ENCODE data around the gene CALR3.
"Not testable (repeated sequence)": the region's sequence is repeated elsewhere in the genome, so short reads cannot be mapped to it uniquely, and the experiment has no call there.

CALR3 gene

GRCh38 chr19:16497042-16497441 lies 1.1 kb upstream of the CALR3 start:
- FAIRE-seq (no peak), DNase-seq (ENCODE audit: low spot score) (no peak)

DNA sequence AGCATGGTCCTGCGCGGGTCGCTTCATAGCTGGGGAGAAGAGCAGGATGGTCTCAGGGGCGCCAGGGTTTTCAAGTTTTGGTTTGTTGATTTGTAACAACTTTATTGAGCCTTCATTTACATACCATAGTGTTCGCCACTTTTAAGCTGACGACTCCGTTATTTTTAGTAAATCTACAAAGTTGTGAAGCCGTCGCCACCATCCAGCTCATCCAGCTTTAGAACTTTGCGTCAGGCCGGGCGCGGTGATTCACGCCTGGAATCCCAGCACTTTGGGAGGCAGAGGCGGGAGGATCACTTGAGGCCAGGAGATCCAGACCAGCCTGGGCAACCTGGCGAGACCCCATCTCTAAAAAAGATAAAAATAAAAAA lies 631 bp upstream of the CALR3 start:
- DNase-seq (ENCODE audit: low spot score) = peak; percentile 20
- FAIRE-seq = no peak

- not testable (repeated sequence) for FAIRE-seq; DNase-seq (ENCODE audit: low spot score)
Observed at GRCh38 chr19:16486476-16486875, 9.5 kb downstream of the CALR3 start.

DNA sequence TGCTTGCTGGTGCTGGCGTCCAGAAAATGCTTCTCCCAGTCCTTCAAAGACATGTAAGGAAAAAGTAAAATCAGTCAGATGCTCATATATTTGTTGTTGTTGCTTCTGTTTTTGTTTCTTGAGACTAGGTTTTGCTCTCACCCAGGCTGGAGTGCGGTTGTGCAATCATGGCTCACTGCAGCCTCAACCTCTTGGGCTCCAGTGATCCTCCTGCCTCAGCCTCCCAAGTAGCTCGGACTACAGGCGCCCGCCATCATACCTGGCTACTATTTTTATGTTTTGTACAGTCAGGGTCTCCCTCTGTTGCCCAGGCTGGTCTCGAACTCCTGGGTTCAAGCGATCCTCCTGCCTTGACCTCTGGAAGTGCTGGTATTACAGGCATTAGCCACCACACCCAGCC lies 13.2 kb downstream of the CALR3 start:
- DNase-seq (ENCODE audit: low spot score) = no peak
- FAIRE-seq = no peak

DNA sequence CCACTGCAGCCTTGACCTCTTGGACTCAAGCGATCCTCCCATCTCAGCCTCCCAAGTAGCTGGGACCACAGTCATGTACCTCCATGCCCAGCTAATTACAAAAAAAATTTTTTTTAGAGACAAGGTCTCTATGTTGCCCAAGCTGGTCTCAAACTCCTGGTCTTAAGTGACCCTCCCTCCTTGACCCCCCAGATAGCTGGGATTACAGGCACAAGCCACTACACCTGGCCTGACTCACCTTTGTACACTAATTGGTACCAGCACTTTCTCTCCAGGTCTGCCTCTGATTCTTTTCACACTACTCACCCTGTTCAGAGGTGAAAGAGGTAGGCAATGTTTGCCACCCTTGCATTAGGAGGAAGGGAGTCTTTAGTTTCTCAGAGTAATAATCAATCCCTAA lies 18.7 kb downstream of the CALR3 start:
- DNase-seq (ENCODE audit: low spot score) (no peak), FAIRE-seq (no peak)

DNA sequence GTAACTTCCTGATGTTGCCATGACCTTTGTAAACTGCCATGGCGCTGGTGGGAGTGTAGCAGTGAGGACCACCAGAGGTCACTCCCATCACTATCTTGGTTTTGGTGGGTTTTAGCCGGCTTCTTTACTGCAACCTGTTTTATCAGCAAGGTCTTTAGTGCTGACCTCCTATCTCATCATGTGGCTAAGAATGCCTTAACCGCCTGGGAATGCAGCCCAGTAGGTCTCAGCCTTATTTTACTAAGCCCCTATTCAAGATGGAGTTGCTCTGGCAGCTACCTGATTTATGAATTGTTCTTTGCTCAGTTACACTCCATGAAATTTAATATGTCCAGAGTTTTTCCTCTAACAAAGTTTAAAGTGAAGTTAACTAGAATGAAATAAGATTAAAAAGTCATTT lies 19.6 kb downstream of the CALR3 start:
- no peak for DNase-seq (ENCODE audit: low spot score)
- FAIRE-seq = no peak

GRCh38 chr19:16473875-16474392 lies 22.0 kb downstream of the CALR3 start:
- no peak for DNase-seq (ENCODE audit: low spot score)
- FAIRE-seq = no peak

GRCh38 chr19:16472992-16473391 lies 23.0 kb downstream of the CALR3 start:
- DNase-seq (ENCODE audit: low spot score) (no peak), FAIRE-seq (no peak)

DNA sequence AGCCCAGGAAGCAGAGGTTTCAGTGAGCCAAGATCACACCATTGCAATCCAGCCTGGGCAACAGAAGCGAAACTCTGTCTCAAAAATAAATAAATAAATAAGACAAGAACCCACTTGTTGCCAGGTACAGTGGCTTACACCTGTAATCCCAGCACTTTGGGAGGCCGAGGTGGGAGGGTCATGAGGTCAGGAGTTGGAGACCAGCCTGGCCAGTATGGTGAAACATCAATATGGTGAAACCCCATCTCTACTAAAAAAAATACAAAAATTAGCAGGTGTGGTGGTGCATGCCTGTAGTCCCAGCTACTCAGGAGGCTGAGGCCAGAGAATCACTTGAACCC lies 23.4 kb downstream of the CALR3 start:
- not testable (repeated sequence) for DNase-seq (ENCODE audit: low spot score); FAIRE-seq

GRCh38 chr19:16470911-16471811 lies 24.8 kb downstream of the CALR3 start:
- FAIRE-seq (no peak), DNase-seq (ENCODE audit: low spot score) (peak; percentile 4)

GRCh38 chr19:16470541-16470910 lies 25.4 kb downstream of the CALR3 start:
- FAIRE-seq (no peak), DNase-seq (ENCODE audit: low spot score) (no peak)

- no peak for DNase-seq (ENCODE audit: low spot score)
- no peak for FAIRE-seq
Observed at GRCh38 chr19:16467581-16467980, 28.4 kb downstream of the CALR3 start.

- not testable (repeated sequence) for DNase-seq (ENCODE audit: low spot score); FAIRE-seq
Observed at GRCh38 chr19:16466802-16467427, 29.1 kb downstream of the CALR3 start.

- FAIRE-seq = no peak
- DNase-seq (ENCODE audit: low spot score) = no peak
Observed at GRCh38 chr19:16465239-16465638, 30.7 kb downstream of the CALR3 start.

DNA sequence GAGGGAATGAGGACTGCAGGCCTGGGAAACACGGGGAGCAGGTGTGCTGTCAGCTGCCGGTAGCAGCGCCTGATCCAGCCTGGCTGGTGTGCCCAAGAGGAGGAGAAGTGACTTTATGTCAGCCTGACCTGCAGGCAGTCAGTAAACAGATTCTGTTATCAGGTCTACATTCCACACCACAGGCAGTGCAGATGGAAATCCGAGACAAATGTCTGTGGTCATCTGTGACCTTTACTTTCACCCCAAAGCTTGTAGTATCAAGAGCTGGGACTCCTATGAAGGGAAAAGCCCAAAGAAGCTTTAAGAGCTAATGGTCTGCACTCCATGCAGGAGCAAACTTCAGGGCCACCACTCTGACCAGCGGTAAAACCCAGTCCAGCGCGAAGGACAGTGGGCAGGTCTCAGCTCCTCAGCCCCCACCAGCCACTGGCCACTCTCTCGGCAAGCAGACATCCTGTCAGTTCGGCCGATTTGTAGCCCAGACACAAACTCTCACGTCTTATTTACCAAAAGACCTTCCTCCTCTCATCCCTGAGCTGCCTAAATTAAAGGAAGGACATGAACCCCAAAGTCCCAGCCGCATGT lies 31.9 kb downstream of the CALR3 start:
- FAIRE-seq = no peak
- DNase-seq (ENCODE audit: low spot score) = no peak

DNA sequence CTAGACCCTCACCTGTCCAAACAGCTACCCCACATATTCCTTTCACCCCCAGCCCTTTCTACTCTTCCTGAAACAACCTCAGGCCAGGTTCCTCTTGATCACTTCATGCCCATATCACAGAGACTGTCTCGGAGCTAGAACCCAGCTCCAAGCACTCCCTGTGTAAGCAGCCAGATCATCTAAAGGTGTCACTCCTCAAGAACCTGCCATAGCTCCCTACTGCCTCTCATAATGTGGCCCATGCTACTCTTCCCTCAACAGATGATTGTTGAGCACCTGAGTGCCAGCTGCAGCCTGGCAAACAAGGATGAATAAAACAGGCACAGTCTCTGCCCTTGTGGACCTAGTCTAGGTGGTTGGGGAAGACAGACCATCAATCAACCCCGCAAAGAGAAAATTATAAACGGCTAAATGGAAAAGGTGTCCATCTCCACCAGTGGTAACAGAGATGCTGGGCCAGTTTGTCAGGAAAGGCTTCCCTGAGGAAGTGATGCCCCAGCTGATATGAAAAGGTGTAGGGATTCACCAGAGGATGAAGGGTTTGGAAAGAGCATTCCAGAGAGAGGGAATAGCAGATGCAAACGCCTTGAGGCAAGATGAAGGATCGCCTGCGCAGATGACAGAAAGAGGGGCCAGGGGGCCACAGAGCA lies 32.5 kb downstream of the CALR3 start:
- FAIRE-seq = no peak
- no peak for DNase-seq (ENCODE audit: low spot score)

DNA sequence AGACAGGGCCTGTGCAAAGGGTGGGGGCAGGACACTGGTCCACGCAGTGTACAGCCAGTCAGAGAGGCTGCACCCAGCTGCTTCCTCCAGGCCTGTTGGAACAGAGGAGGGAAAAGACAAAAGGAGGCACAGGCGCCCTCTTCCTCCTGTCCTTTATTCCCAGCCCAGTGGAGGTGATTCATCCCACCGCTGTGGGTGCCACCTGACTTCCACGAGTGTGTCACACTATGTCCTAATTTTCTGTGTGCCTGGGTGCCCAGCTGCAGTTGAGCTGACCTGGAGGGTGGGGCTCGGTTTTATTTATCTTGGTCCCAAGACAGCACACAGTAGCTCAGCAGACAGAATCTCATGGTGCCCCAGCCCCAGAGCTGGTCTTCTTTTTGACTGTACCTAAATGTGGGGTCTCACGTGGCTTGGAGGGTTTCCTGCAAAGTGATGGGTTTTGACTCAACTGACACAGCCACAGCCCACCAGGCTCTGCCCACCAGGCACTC lies 33.2 kb downstream of the CALR3 start:
- DNase-seq (ENCODE audit: low spot score) = peak; percentile 65
- peak; percentile 70 for FAIRE-seq

GRCh38 chr19:16461630-16462051 lies 34.3 kb downstream of the CALR3 start:
- DNase-seq (ENCODE audit: low spot score) (no peak), FAIRE-seq (no peak)

DNA sequence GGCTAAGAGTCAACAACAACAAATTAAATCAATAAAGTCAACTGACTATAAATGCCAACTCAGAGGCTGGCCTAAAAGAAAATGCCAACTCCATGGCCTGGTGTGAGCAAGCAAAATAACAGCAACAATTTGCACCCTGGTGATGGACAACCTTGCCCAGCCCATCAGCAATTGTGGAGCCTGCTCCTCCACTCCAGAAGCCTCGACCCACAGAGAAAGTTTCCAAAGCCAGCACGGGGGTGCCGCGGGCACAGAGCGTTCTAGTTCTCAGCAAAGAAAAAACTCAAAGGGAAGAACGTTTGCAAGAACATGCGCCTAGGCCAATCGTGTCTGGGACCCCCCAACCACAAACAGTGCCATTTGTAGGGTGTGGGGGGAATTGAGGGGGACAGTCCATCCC lies 35.5 kb downstream of the CALR3 start:
- FAIRE-seq = no peak
- no peak for DNase-seq (ENCODE audit: low spot score)

DNA sequence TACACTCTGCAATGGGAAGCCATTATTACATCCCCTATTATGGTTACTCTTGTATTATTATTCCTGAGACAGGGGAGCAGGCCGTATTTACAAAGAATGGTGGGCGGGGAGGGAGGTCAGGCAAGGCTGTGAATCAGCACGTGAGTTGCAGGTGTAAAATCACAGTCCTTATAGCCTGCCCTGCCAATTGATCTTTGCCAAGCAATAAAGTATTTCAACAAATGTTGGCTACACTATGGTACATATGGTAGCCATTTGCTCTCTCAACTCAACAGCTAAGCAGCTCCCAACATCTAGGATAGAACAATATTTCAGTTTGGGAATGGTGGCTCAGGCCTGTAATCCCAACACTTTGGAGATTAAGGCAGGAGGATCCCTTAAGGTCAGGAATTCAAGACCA lies 36.3 kb downstream of the CALR3 start:
- DNase-seq (ENCODE audit: low spot score) (no peak), FAIRE-seq (no peak)

All from RCC 7860 (cell line).